ENCODE data around the gene DUSP5. TPM values are rescaled to one million over a fixed set of nuclear protein-coding genes. Genes with fewer than 3 reads are reported as not detected.

The DUSP5 gene
- polyA plus RNA-seq, 3 donors: 2.0 to 65.3 (median 3.9) TPM

GRCh38 chr10:110485541-110485940 is 12.2 kb upstream of the DUSP5 start:
- H3K9me3 Mint-ChIP-seq: peaks cover 0 to 3% (median 0%) of the 10 kb centered on the region in 7 donors
- H3K4me1 ChIP-seq (ENCODE audit: control insufficient read depth in 1 of 2, insufficient read depth in 2 of 2, low read length in 2 of 2): no peaks in the 10 kb centered on the region
- peaks cover 10 to 18% (median 12%) of the 10 kb centered on the region in 3 donors for H3K27me3 Mint-ChIP-seq (ENCODE audit: low read depth in 3 of 3)
- H3K79me2 ChIP-seq (ENCODE audit: insufficient read depth, low read length): no peaks in the 10 kb centered on the region
- WGBS (ENCODE audit: insufficient coverage): 100% methylated on average over 1 of the region's 3 CpGs
- H3K27me3 ChIP-seq (ENCODE audit: control insufficient read depth in 2 of 2, insufficient read depth in 2 of 2, low read length in 2 of 2): peaks cover 2 to 4% of the 10 kb centered on the region in 2 donors
- H3K4me1 Mint-ChIP-seq: no peaks in the 10 kb centered on the region
- H3K4me3 Mint-ChIP-seq: no peak overlapping the region
- no peak overlapping the region for H3K27ac Mint-ChIP-seq
- intact Hi-C loops (cut with micrococcal nuclease): no loop called here
- H2AFZ ChIP-seq (ENCODE audit: insufficient read depth, low read depth, low read length, poor library complexity, severe bottlenecking): no peak overlapping the region
- no peaks in the 10 kb centered on the region for H3K36me3 ChIP-seq (replicated peaks in 1 of 2; ENCODE audit: control insufficient read depth in 1 of 2, insufficient read depth in 2 of 2, low read length in 2 of 2)
- H3K9ac ChIP-seq (ENCODE audit: insufficient read depth, low read length, poor library complexity, severe bottlenecking): no peak overlapping the region
- DNase-seq: no peak
- no peak overlapping the region for H3K4me3 ChIP-seq (replicated peaks in 1 of 3; ENCODE audit: low read depth in 2 of 3, low read length in 3 of 3)
- no peak overlapping the region for H3K27ac ChIP-seq (ENCODE audit: low read depth in 1 of 2, low read length in 2 of 2)
- TF ChIP-seq CTCF (IDR thresholded peaks at IDR 0.05): no peak
- H4K20me1 ChIP-seq (ENCODE audit: insufficient read depth, low read length): no peaks in the 10 kb centered on the region
- H3K4me2 ChIP-seq (replicated peaks; ENCODE audit: extremely low read depth, low read length, poor library complexity, severe bottlenecking): no peak overlapping the region
- H3K9me3 ChIP-seq (replicated peaks in 1 of 2; ENCODE audit: control insufficient read depth in 1 of 2, insufficient read depth in 1 of 2, low read length in 2 of 2): no peaks in the 10 kb centered on the region
- H3K36me3 Mint-ChIP-seq: no peaks in the 10 kb centered on the region

- H3K9me3 ChIP-seq (replicated peaks in 1 of 2; ENCODE audit: control insufficient read depth in 1 of 2, insufficient read depth in 1 of 2, low read length in 2 of 2): no peaks in the 10 kb centered on the region
Measured at GRCh38 chr10:110486680-110487410, 10.9 kb upstream of the DUSP5 start.

More at GRCh38 chr10:110486680-110487410, 10.9 kb upstream of the DUSP5 start:
- no peak for TF ChIP-seq CTCF (IDR thresholded peaks at IDR 0.05)
- no peak overlapping the region for H3K4me3 ChIP-seq (replicated peaks in 1 of 3; ENCODE audit: low read depth in 2 of 3, low read length in 3 of 3)
- H3K27me3 ChIP-seq (ENCODE audit: control insufficient read depth in 2 of 2, insufficient read depth in 2 of 2, low read length in 2 of 2): peaks cover 2 to 4% of the 10 kb centered on the region in 2 donors
- no peaks in the 10 kb centered on the region for H3K36me3 ChIP-seq (replicated peaks in 1 of 2; ENCODE audit: control insufficient read depth in 1 of 2, insufficient read depth in 2 of 2, low read length in 2 of 2)
- H3K4me3 Mint-ChIP-seq: no peak overlapping the region
- DNase-seq: no peak
- no peak overlapping the region for H3K27ac Mint-ChIP-seq
- H3K79me2 ChIP-seq (ENCODE audit: insufficient read depth, low read length): no peaks in the 10 kb centered on the region
- peaks cover 0 to 3% (median 0%) of the 10 kb centered on the region in 7 donors for H3K9me3 Mint-ChIP-seq
- no peak overlapping the region for H3K9ac ChIP-seq (ENCODE audit: insufficient read depth, low read length, poor library complexity, severe bottlenecking)
- no peaks in the 10 kb centered on the region for H4K20me1 ChIP-seq (ENCODE audit: insufficient read depth, low read length)
- no peak overlapping the region for H2AFZ ChIP-seq (ENCODE audit: insufficient read depth, low read depth, low read length, poor library complexity, severe bottlenecking)
- no peaks in the 10 kb centered on the region for H3K4me1 ChIP-seq (ENCODE audit: control insufficient read depth in 1 of 2, insufficient read depth in 2 of 2, low read length in 2 of 2)
- H3K4me2 ChIP-seq (replicated peaks; ENCODE audit: extremely low read depth, low read length, poor library complexity, severe bottlenecking): no peak overlapping the region
- peaks cover 3% of the 10 kb centered on the region for H3K4me1 Mint-ChIP-seq
- H3K36me3 Mint-ChIP-seq: no peaks in the 10 kb centered on the region
- peaks cover 10 to 16% (median 12%) of the 10 kb centered on the region in 3 donors for H3K27me3 Mint-ChIP-seq (ENCODE audit: low read depth in 3 of 3)
- intact Hi-C loops (cut with micrococcal nuclease): no loop called here
- no peak overlapping the region for H3K27ac ChIP-seq (ENCODE audit: low read depth in 1 of 2, low read length in 2 of 2)
- 88% methylated on average over 4 of the region's 11 CpGs for WGBS (ENCODE audit: insufficient coverage)
